GM12864 (cell line): ENCODE results near the gene TAMALIN.

ENCODE experiments used
- DNase-seq: peaks from one replicate; pipeline ENCODE4 v3.0.0-alpha.2; 2011; ENCODE audit warnings: low read depth
- H3K4me3 ChIP-seq: 2 replicates; pipeline ENCODE4 v1.5.1; 2011; ENCODE audit warnings: mild to moderate bottlenecking, low read depth, low read length, control low read depth
- CTCF ChIP-seq: IDR thresholded peaks from 2 replicates; pipeline ENCODE4 v1.5.1; 2011; ENCODE audit warnings: low read depth, mild to moderate bottlenecking, moderate library complexity, low read length, control low read depth, inconsistent platforms; ENCODE audit errors: missing control alignments

The TAMALIN gene

GRCh38 chr12:52005903-52006703 lies 643 bp upstream of the TAMALIN start:
- no peak for TF ChIP-seq CTCF
- no peak for DNase-seq
- no peak overlapping the region for H3K4me3 ChIP-seq

- DNase-seq: no peak
- TF ChIP-seq CTCF: no peak
- no peak overlapping the region; the same call in 1 of the 2 replicates for H3K4me3 ChIP-seq
These were observed 594 bp downstream of the TAMALIN start for GRCh38 chr12:52007158-52007921.

GRCh38 chr12:52007982-52008510 lies 1.3 kb downstream of the TAMALIN start:
- no peak for TF ChIP-seq CTCF
- H3K4me3 ChIP-seq: no peak overlapping the region
- DNase-seq: no peak

- H3K4me3 ChIP-seq: no peak overlapping the region
- TF ChIP-seq CTCF: no peak
- DNase-seq: no peak
These were observed 2.5 kb downstream of the TAMALIN start for GRCh38 chr12:52009081-52009751.

GRCh38 chr12:52010152-52010622 lies 3.4 kb downstream of the TAMALIN start:
- no peak overlapping the region for H3K4me3 ChIP-seq
- TF ChIP-seq CTCF: no peak
- DNase-seq: no peak

GRCh38 chr12:52010692-52011601 lies 4.2 kb downstream of the TAMALIN start:
- no peak overlapping the region for H3K4me3 ChIP-seq
- no peak for TF ChIP-seq CTCF
- DNase-seq: no peak
